Adrenal gland (tissue), 12 donors: ENCODE data around the gene AOPEP. TPM values are rescaled to one million over a fixed set of nuclear protein-coding genes. Genes with fewer than 3 reads are reported as not detected.
A peak's percentile ranks its signal among the peaks of the same experiment; 100 is the strongest.

Experiments used
- DNase-seq, 7 donors: peaks; one replicate each; pipeline ENCODE4 v3.0.0-alpha.2; 2019 to 2020
- H3K27ac ChIP-seq, 5 donors: fragments of 200-600 bp; sonication (generic) in 4 of 5; 1 replicate in 3 of 5; 2 replicates in 2 of 5; pipeline versions ENCODE4 v1.5.1 to v1.8.0; 2016 to 2020; ENCODE audit warnings: mild to moderate bottlenecking in 1 of 5
- H3K27me3 ChIP-seq: fragments of 200-600 bp; 2 replicates; pipeline ENCODE4 v1.8.0; 2021
- H3K36me3 ChIP-seq, 2 donors: fragments of 200-600 bp; replicated peaks in 1 of 2; 1 replicate in 1 of 2; 2 replicates in 1 of 2; pipeline versions ENCODE4 v1.5.1 to v1.8.0; 2018 to 2022
- H3K4me1 ChIP-seq, 2 donors: fragments of 200-600 bp; replicated peaks in 1 of 2; 1 replicate in 1 of 2; 2 replicates in 1 of 2; pipeline versions ENCODE4 v1.5.1 to v1.8.0; 2018 to 2021
- H3K4me3 ChIP-seq, 4 donors: fragments of 200-600 bp; sonication (generic) in 3 of 4; one replicate each; pipeline ENCODE4 v1.5.1; 2016 to 2018
- H3K9me3 ChIP-seq, 3 donors: fragments of 200-600 bp; sonication (generic) in 1 of 3; replicated peaks in 1 of 3; 1 replicate in 2 of 3; 2 replicates in 1 of 3; pipeline versions ENCODE4 v1.5.1 to v1.8.0; 2016 to 2021
- POLR2A ChIP-seq, 2 donors: fragments of 450-650 bp; IDR thresholded peaks; one replicate each; pipeline ENCODE4 v1.6.1; 2017; ENCODE audit warnings: antibody characterized with exemption in 2 of 2, mild to moderate bottlenecking in 2 of 2, moderate library complexity in 1 of 2
- WGBS, 4 donors: extraction: QIAGEN DNeasy Blood & Tissue Kit in 2 of 4; methylation state at CpG; one replicate each; pipeline versions ENCODE4 v1.1.5 to v1.1.7; 2013 to 2017; 5-methylcytosine and 5-hydroxymethylcytosine counted together
- intact Hi-C, 2 donors: fragments of 100-400 bp; cut with DNase I; formaldehyde crosslinking; loops; one replicate each; pipeline versions ENCODE4 v1.14.1 to v1.15.0; 2022 to 2023
- polyA plus RNA-seq, 3 donors: library from polyadenylated mRNA; stranded (reverse); fragments of 200-250 nt in 2 of 3; fragments of 350-450 nt in 1 of 3; fragmentation: Illumina TruSeq in 1 of 3; extraction: RNeasy Lipid Tissue Mini Kit (QIAGEN cat#74804) in 1 of 3; gene quantifications; one replicate each; pipeline ENCODE4 v1.2.3, GENCODE V29; 2013 to 2014
- total RNA-seq, 9 donors: library from RNA; depleted of rRNA in 4 of 9; stranded (reverse); fragments of >200 nt in 4 of 9; fragments of 120-200 nt in 1 of 9; fragmentation: NEBNext Ultra II Directional in 1 of 9; extraction: Animal tissue kit (Norgen Biotek cat#: 25700) in 1 of 9; gene quantifications; one replicate each; pipeline versions ENCODE4 v1.1.0 to v1.2.4, GENCODE V29; 2013 to 2023
- TF ChIP-seq, protein P1 (sequence below), 6 experiments: fragments of 450-650 bp in 4 of 6; fragments of 200-600 bp in 2 of 6; sonication (generic) in 1 of 6; IDR thresholded peaks; 1 replicate in 5 of 6; 2 replicates in 1 of 6; pipeline versions ENCODE4 v1.5.1 to v1.8.0; 2016 to 2021; ENCODE audit warnings: antibody characterized with exemption in 6 of 6, mild to moderate bottlenecking in 2 of 6, moderate library complexity in 1 of 6
- donor health status: healthy with polysubstance abuse.
- donor health status: Bipolar disorder and iron deficiency.
- donor health status: DM: yes; HTN: yes; CAD: no.
- donor health status: DM: no; HTN: no; CAD: no.
- donor health status: DM: no; HTN: no; CAD: no.
- donor health status: DM: yes; HTN: yes; CAD: no.

Gene AOPEP
- total and polyA plus RNA-seq, 12 donors: 31.0 to 99.6 (median 71.0) TPM

DNA sequence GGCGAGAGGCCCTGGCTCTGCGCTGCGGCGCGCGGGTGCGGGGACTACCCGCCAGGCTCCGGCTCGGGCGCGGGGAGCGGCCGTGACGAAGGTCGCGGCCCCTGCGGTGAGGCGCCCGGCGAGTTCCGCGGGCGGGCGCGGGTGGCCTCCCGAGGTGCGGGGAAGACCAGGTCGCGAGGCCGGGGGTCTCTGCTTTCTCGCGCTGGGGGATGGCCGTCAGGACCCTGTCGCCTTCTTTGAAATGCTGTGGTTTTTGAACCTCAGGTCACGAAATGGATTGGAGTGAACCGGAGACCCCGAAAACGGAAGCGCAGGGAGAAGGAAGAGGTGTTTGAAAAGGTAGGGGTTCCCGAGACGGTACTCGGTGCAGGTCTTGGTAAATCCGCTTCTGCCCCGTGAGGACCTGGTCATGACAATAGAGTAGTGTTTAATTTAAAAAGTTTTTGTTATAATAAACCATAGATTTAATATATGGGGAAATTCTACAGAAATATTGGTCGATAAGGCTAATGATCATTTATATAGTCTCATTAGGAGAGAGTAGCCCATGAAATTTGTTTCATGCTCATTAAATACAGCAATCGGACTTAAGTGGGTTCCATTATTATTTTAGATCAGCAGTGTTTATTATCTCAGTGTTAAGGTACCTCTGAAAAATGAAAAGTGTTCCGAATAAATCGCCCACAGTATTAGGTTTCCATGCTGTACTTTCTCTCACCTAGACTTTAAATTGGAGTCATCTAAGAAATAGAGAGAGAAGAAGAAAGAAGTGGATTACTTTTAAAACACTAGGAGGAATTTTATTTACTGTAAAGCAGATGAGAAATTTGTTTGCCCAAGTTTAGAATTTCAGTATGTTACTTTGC, 279.0 kb downstream of the AOPEP start:
- H3K4me3 ChIP-seq: peak overlapping the region in 3 of 4 donors; percentile 60 to 95 (median 61)
- WGBS, 4 donors: 2 to 5% (median 4%) methylated on average over 18 to 49 of the region's 49 CpGs
- H3K27me3 ChIP-seq: no peaks in the 10 kb centered on the region
- H3K4me1 ChIP-seq: peaks cover 31 to 50% of the 10 kb centered on the region in 2 donors
- intact Hi-C loops: loop anchor here in 1 of 2 donors (10.0 kb wide), 1 partner anchor 221 kb away; no protein-coding TSS in a partner anchor
- no peaks in the 10 kb centered on the region for H3K9me3 ChIP-seq
- H3K27ac ChIP-seq: peak overlapping the region; percentile 72 to 99 (median 95)
- peak in 1 of 7 donors; percentile 30 for DNase-seq
- TF ChIP-seq, protein P1, sequence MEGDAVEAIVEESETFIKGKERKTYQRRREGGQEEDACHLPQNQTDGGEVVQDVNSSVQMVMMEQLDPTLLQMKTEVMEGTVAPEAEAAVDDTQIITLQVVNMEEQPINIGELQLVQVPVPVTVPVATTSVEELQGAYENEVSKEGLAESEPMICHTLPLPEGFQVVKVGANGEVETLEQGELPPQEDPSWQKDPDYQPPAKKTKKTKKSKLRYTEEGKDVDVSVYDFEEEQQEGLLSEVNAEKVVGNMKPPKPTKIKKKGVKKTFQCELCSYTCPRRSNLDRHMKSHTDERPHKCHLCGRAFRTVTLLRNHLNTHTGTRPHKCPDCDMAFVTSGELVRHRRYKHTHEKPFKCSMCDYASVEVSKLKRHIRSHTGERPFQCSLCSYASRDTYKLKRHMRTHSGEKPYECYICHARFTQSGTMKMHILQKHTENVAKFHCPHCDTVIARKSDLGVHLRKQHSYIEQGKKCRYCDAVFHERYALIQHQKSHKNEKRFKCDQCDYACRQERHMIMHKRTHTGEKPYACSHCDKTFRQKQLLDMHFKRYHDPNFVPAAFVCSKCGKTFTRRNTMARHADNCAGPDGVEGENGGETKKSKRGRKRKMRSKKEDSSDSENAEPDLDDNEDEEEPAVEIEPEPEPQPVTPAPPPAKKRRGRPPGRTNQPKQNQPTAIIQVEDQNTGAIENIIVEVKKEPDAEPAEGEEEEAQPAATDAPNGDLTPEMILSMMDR (IDR thresholded peaks at IDR 0.05): no peak
- TF ChIP-seq POLR2A (IDR thresholded peaks at IDR 0.05): no peak
- H3K36me3 ChIP-seq: no peaks in the 10 kb centered on the region

DNA sequence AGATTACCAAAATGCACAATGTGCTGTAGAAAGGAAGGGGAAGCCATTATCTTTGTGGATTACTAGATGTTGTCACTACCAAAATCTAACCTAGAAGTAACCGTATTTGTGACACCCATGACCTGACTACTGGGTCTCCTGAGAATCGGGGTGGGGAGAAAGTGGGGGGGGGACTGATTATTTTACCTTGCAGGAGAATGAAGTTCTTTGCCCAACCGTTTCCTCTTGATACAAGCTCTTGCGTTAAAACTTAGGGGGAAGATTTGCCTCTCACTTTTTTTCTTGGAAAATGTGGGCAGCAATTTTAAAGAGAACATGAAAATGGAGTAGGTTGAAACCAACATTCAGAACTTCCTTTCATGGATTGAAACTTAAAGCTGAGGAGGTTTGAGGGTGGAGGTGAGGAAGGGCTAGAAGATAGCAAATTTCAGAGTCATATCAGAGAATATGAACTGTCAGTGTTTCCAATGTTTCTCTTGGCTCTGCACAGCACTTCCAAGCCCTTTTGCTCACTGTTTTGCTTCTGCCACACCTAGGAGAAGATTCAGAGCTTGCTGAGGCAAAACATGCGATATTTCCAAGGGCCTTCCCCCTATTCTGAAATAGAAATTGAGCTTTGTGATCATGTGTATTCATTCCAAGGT, 280.8 kb downstream of the AOPEP start:
- Histone ChIP-seq H3K27ac (peak overlapping the region; percentile 68 to 99 (median 95)), H3K36me3 (no peaks in the 10 kb centered on the region), H3K9me3 (no peaks in the 10 kb centered on the region), H3K27me3 (no peaks in the 10 kb centered on the region), H3K4me3 (peak overlapping the region in 1 of 4 donors; percentile 95), H3K4me1 (peaks cover 31 to 52% of the 10 kb centered on the region in 2 donors)
- peak in 1 of 7 donors; percentile 38 for DNase-seq
- intact Hi-C loops: loop anchor here in 1 of 2 donors (10.0 kb wide), 1 partner anchor 223 kb away; no protein-coding TSS in a partner anchor
- TF ChIP-seq, protein P1 (IDR thresholded peaks at IDR 0.05): no peak
- WGBS, 4 donors: 42 to 56% (median 51%) methylated on average over 5 of the region's 5 CpGs

DNA sequence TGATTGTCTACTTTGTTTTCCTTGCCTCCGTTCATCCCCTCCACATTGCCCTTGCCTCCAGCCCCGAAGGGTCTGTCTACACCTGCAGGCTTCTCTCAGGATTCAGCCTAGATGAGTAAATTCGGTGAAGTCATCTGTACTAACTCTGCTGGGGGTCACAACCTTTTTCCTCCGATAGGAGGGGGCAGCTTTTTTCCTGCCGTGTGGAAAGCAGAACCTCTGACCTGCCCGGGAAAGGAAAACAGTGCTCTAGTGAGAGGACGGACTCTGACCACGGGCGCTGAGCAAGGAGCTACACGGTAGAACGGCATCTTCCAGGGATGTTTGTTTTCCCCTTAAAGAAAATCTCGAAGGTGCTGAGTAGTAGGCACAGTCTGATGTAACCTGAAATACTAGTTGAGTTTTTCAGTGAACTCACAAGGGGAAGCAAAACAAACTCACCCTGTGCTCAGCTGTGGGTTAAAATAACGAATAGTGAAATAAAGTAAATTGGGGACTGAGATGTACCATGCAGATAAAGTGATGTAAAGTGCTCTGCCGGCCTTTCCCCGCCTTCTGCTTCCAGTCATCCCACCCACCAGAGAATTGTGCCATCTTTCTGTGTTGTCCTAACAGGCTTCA, 281.8 kb downstream of the AOPEP start:
- peak in 1 of 7 donors; percentile 37 for DNase-seq
- no peaks in the 10 kb centered on the region for H3K27me3 ChIP-seq
- H3K36me3 ChIP-seq: no peaks in the 10 kb centered on the region
- peak overlapping the region in 4 of 5 donors; percentile 8 to 99 (median 81) for H3K27ac ChIP-seq
- TF ChIP-seq, protein P1 (IDR thresholded peaks at IDR 0.05): no peak
- no peak for TF ChIP-seq POLR2A (IDR thresholded peaks at IDR 0.05)
- intact Hi-C loops: loop anchor here in 1 of 2 donors (10.0 kb wide), 1 partner anchor 223 kb away; no protein-coding TSS in a partner anchor
- H3K4me3 ChIP-seq: peak overlapping the region in 1 of 4 donors; percentile 95
- H3K9me3 ChIP-seq: no peaks in the 10 kb centered on the region
- 45 to 66% (median 51%) methylated on average over 15 of the region's 15 CpGs for WGBS, 4 donors
- peaks cover 31 to 52% of the 10 kb centered on the region in 2 donors for H3K4me1 ChIP-seq
